GM18870 (cell line): Measurements from ENCODE around the gene PLCXD1.
"Not testable (repeated sequence)": the region's sequence is repeated elsewhere in the genome, so short reads cannot be mapped to it uniquely, and the experiment has no call there.

Experiments used
- ATAC-seq: cut with Tn5 transposase; IDR thresholded peaks from one replicate; pipeline ENCODE4 v1.9.1; 2021; ENCODE audit warnings: moderate library complexity; ENCODE audit not compliant: unreplicated experiment

The PLCXD1 gene

DNA sequence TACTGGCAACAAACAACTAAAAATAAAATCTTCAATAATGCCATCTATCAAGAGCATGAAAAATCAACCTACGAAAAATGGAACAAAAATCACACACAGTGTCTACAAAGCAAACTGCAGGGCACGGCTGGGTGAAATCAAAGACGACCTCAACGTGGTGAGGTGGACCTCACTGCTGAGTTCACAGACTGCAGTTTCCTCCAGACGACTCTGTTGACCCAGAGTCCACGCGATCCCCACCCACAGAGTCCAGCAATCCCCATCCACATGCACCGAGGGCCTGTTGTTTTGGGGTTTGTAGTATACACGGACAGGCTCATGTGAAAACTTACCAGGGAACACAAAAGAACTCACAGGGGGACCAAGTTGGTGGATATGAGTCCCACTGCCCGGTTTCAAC is 68.5 kb downstream of the PLCXD1 start:
- no peak for ATAC-seq

- ATAC-seq = no peak
These were observed 69.0 kb downstream of the PLCXD1 start for GRCh38 chrX:350148-350533.

DNA sequence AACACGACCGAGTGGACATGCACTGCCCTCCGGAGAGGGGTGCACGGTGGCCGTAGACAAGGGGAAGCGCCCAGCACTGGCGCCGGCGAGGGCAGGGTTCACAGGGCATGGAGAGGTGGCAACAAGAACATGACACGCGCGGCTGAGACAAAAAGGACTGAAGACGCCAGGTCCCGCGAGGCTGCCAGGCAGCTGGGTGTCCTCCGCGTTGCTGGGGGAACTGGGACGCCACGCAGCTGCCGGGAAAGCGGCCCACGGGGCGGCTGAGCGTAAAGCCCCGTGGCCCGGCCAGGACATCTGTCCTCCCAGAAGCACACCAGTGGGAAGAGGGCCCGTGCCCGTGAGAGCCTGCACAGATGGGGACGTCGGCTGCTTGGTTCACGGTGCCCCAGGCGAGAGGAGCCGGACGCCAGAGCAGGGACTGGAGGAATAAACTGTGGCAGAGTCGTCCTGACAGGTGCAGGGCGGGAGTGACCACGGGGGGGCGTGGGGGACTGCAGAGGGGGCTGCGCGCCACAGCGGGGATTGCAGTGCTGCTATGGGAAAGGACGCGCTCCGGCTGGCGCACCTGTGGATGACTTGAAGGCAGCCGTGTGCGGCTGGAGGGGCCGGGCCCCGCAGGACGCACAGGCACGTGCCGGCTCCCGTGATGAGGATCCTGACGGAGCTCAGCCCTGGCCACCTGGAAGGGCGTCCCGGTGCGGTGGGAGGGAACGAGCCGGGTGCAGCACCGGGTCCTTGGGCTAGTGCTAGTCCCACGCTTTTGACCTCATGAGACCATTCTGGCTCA is 69.5 kb downstream of the PLCXD1 start:
- ATAC-seq = no peak

DNA sequence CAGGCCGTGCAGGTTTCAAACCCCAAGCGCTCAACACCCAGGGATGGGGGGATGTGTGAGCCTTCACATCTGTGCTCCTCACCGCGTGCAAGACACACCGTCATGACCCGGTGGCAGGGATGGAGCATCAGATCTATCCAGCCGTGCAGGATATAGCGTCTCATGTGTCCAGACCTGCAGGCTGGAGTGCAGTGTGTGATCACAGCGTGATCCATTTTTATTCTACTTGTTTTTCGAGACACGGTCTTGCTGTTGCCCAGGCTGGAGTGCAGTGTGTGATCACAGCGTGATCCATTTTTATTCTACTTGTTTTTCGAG is 70.1 kb downstream of the PLCXD1 start:
- ATAC-seq = not testable (repeated sequence)

GRCh38 chrX:351736-352135 is 70.6 kb downstream of the PLCXD1 start:
- ATAC-seq = no peak

DNA sequence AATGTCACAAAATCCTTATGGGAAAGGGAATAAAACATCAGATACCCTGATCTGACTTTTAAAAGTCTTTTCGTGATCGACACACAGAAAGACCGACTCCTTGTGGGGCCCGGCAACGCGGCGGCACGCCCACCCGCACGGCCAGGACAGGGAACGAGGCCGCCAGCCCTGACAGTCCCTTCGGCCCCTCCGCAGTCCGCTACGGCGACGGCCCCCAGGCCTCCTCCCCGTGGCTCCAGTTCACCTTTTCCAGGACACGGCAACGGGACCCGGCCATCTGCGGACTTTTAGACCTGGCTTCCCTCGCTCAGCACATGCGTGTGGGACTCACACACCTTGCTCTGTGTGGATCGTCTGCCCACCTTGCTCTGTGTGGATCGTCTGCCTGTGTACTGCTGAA is 71.0 kb downstream of the PLCXD1 start:
- ATAC-seq = no peak

- no peak for ATAC-seq
These were observed 71.6 kb downstream of the PLCXD1 start for GRCh38 chrX:352582-353314.
